WTC11 (cell line): Measurements from ENCODE around the gene L1CAM. TPM values are rescaled to one million over a fixed set of nuclear protein-coding genes. Genes with fewer than 3 reads are reported as not detected.

Source experiments
- ATAC-seq: fragments of 200-7000 bp; cut with Tn5 transposase; 2 replicates; pipeline ENCODE4 v1.10.0; 2021; ENCODE audit warnings: mild to moderate bottlenecking, moderate library complexity
- CTCF ChIA-PET: fragments of 300-600 bp; sonication (Branson Sonifier 250); formaldehyde crosslinking; loops from one replicate; lab custom pipeline; 2021; ENCODE audit warnings: antibody characterized with exemption; lab: Charles Lee
- POLR2A ChIA-PET: fragments of 350-600 bp; sonication (Branson Sonifier 250); formaldehyde crosslinking; loops from one replicate; lab custom pipeline; 2021; ENCODE audit warnings: antibody characterized with exemption; lab: Charles Lee
- DNase-seq: peaks from one replicate; pipeline ENCODE4 v3.0.0; 2021; ENCODE audit warnings: low spot score
- H3K27ac Mint-ChIP-seq: 2 replicates; pipeline ENCODE4 v1.8.0; 2021; ENCODE audit warnings: mixed read lengths
- H3K27me3 Mint-ChIP-seq: 2 replicates; pipeline ENCODE4 v1.8.0; 2021; ENCODE audit warnings: low read depth, mild to moderate bottlenecking, moderate library complexity, mixed read lengths
- H3K36me3 Mint-ChIP-seq: 2 replicates; pipeline ENCODE4 v1.8.0; 2021; ENCODE audit warnings: mixed read lengths
- H3K4me1 Mint-ChIP-seq: 2 replicates; pipeline ENCODE4 v1.8.0; 2022; ENCODE audit warnings: mixed read lengths
- H3K4me3 Mint-ChIP-seq: 2 replicates; pipeline ENCODE4 v1.8.0; 2021; ENCODE audit warnings: mild to moderate bottlenecking, moderate library complexity, mixed read lengths
- H3K9me3 Mint-ChIP-seq: 2 replicates; pipeline ENCODE4 v1.8.0; 2021; ENCODE audit warnings: mixed read lengths
- ATF3 ChIP-seq: sonication (generic); formaldehyde crosslinking; conservative IDR thresholded peaks from 2 replicates; pipeline ENCODE4 v1.8.1; 2022; ENCODE audit warnings: mild to moderate bottlenecking, missing genetic modification reagents
- FOXP1 ChIP-seq: sonication (generic); formaldehyde crosslinking; IDR thresholded peaks from 2 replicates; pipeline ENCODE4 v1.8.0; 2022; ENCODE audit warnings: missing genetic modification reagents, mild to moderate bottlenecking, moderate library complexity, borderline replicate concordance
- GTF2I ChIP-seq: fragments of 250-450 bp; sonication (Bioruptor Pico); conservative IDR thresholded peaks from 2 replicates; pipeline ENCODE4 v1.4.0; 2021; ENCODE audit warnings: mild to moderate bottlenecking
- NFYB ChIP-seq: sonication (generic); formaldehyde crosslinking; conservative IDR thresholded peaks from 2 replicates; pipeline ENCODE4 v1.8.0; 2022; ENCODE audit warnings: low read depth, missing genetic modification reagents
- PRDM15 ChIP-seq: sonication (generic); formaldehyde crosslinking; IDR thresholded peaks from 2 replicates; pipeline ENCODE4 v1.8.0; 2022; ENCODE audit warnings: missing genetic modification reagents
- RORB ChIP-seq: fragments of 250-450 bp; sonication (Bioruptor Pico); IDR thresholded peaks from 2 replicates; pipeline ENCODE4 v1.9.0; 2021; ENCODE audit warnings: mild to moderate bottlenecking
- SMAD4 ChIP-seq: sonication (generic); formaldehyde crosslinking; IDR thresholded peaks from 2 replicates; pipeline ENCODE4 v1.8.0; 2022; ENCODE audit warnings: mild to moderate bottlenecking, missing genetic modification reagents
- TCF7 ChIP-seq: sonication (generic); formaldehyde crosslinking; IDR thresholded peaks from 2 replicates; pipeline ENCODE4 v1.8.0; 2022; ENCODE audit warnings: mild to moderate bottlenecking, low read depth, missing genetic modification reagents, moderate library complexity
- TEAD1 ChIP-seq: sonication (generic); formaldehyde crosslinking; IDR thresholded peaks from 2 replicates; pipeline ENCODE4 v1.8.0; 2022; ENCODE audit warnings: mild to moderate bottlenecking, missing genetic modification reagents
- TEAD4 ChIP-seq: sonication (generic); formaldehyde crosslinking; IDR thresholded peaks from 2 replicates; pipeline ENCODE4 v1.8.0; 2022; ENCODE audit warnings: mild to moderate bottlenecking, missing genetic modification reagents
- TP53 ChIP-seq: sonication (generic); formaldehyde crosslinking; IDR thresholded peaks from 2 replicates; pipeline ENCODE4 v1.8.1; 2023; ENCODE audit warnings: mild to moderate bottlenecking, missing genetic modification reagents
- ZNF263 ChIP-seq: sonication (generic); formaldehyde crosslinking; IDR thresholded peaks from 2 replicates; pipeline ENCODE4 v1.8.1; 2022; ENCODE audit warnings: low read depth, mild to moderate bottlenecking, moderate library complexity, missing genetic modification reagents
- ZNF671 ChIP-seq: fragments of 250-450 bp; sonication (Bioruptor Pico); IDR thresholded peaks from 2 replicates; pipeline ENCODE4 v1.8.0; 2021; ENCODE audit warnings: mild to moderate bottlenecking
- ZSCAN18 ChIP-seq: fragments of 250-450 bp; sonication (Bioruptor Pico); IDR thresholded peaks from 2 replicates; pipeline ENCODE4 v2.1.2; 2022; ENCODE audit warnings: mild to moderate bottlenecking, moderate library complexity
- total RNA-seq: library from RNA; stranded (reverse); gene quantifications from 3 replicates; pipeline ENCODE4 v1.2.3, GENCODE V29; 2021
- TF ChIP-seq, protein P1 (sequence below): fragments of 200-600 bp; IDR thresholded peaks from 2 replicates; pipeline ENCODE4 v1.8.0; 2022; ENCODE audit warnings: antibody characterized with exemption
- TF ChIP-seq, protein P2 (sequence below): sonication (generic); formaldehyde crosslinking; IDR thresholded peaks from 2 replicates; pipeline ENCODE4 v1.8.0; 2022; ENCODE audit warnings: mild to moderate bottlenecking, missing genetic modification reagents
- TF ChIP-seq, protein P3 (sequence below): sonication (generic); formaldehyde crosslinking; IDR thresholded peaks from 2 replicates; pipeline ENCODE4 v1.8.1; 2023; ENCODE audit warnings: mild to moderate bottlenecking, missing genetic modification reagents, borderline replicate concordance

The L1CAM gene
- total RNA-seq, 1 experiment from 2014 or later = 40.2 TPM

GRCh38 chrX:153886915-153887314, 942 bp upstream of the L1CAM start (continued):
- no peak for TF ChIP-seq TEAD4 (CRISPR knock-in tag)
- TF ChIP-seq ZSCAN18 = no peak
- TF ChIP-seq FOXP1 (CRISPR knock-in tag) = no peak
- TF ChIP-seq, protein P1, sequence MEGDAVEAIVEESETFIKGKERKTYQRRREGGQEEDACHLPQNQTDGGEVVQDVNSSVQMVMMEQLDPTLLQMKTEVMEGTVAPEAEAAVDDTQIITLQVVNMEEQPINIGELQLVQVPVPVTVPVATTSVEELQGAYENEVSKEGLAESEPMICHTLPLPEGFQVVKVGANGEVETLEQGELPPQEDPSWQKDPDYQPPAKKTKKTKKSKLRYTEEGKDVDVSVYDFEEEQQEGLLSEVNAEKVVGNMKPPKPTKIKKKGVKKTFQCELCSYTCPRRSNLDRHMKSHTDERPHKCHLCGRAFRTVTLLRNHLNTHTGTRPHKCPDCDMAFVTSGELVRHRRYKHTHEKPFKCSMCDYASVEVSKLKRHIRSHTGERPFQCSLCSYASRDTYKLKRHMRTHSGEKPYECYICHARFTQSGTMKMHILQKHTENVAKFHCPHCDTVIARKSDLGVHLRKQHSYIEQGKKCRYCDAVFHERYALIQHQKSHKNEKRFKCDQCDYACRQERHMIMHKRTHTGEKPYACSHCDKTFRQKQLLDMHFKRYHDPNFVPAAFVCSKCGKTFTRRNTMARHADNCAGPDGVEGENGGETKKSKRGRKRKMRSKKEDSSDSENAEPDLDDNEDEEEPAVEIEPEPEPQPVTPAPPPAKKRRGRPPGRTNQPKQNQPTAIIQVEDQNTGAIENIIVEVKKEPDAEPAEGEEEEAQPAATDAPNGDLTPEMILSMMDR = no peak
- no peak for TF ChIP-seq RORB (CRISPR knock-in tag)
- no peak for TF ChIP-seq ZNF671 (CRISPR knock-in tag)

- DNase-seq (no peak), ATAC-seq (no peak)
- Mint-ChIP-seq H3K4me3 (peak overlapping the region; percentile 65), H3K27ac (no peak overlapping the region), H3K9me3 (no peaks in the 10 kb centered on the region), H3K27me3 (peaks cover 10% of the 10 kb centered on the region), H3K36me3 (no peaks in the 10 kb centered on the region), H3K4me1 (peaks cover 29% of the 10 kb centered on the region)
- TF ChIP-seq PRDM15 (CRISPR knock-in tag) (peak; percentile 85), TEAD1 (CRISPR knock-in tag) (no peak)
- ChIA-PET CTCF (interaction anchor here (1.0 to 2.9 kb wide), 9 partner anchors 12 to 119 kb away, joined by 3 to 15 read pairs (median 4); partner anchors contain the start of genes ARHGAP4 and RENBP), POLR2A (no interaction called here)
Observed at GRCh38 chrX:153885208-153885787, 675 bp downstream of the L1CAM start.

- H3K36me3 Mint-ChIP-seq = no peaks in the 10 kb centered on the region
- H3K4me3 Mint-ChIP-seq = peak overlapping the region; percentile 65
- H3K9me3 Mint-ChIP-seq = no peaks in the 10 kb centered on the region
- peak; percentile 22; the same call in 1 of the 2 replicates for ATAC-seq
- ChIA-PET POLR2A (no interaction called here), CTCF (interaction anchor here (1.0 to 2.4 kb wide), 8 partner anchors 11 to 119 kb away, joined by 3 to 12 read pairs (median 4); partner anchors contain the start of genes ARHGAP4 and RENBP)
- no peak overlapping the region for H3K27ac Mint-ChIP-seq
- peaks cover 10% of the 10 kb centered on the region for H3K27me3 Mint-ChIP-seq
- TF ChIP-seq, protein P2, sequence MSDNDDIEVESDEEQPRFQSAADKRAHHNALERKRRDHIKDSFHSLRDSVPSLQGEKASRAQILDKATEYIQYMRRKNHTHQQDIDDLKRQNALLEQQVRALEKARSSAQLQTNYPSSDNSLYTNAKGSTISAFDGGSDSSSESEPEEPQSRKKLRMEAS (CRISPR knock-in tag) = 0 out of 2 replicates have a peak, but pooled peaks have one; percentile 5
- no peak for TF ChIP-seq NFYB (CRISPR knock-in tag)
- no peak for DNase-seq
- H3K4me1 Mint-ChIP-seq = peaks cover 35% of the 10 kb centered on the region
Observed at GRCh38 chrX:153884590-153884989, 1.4 kb downstream of the L1CAM start.

DNA sequence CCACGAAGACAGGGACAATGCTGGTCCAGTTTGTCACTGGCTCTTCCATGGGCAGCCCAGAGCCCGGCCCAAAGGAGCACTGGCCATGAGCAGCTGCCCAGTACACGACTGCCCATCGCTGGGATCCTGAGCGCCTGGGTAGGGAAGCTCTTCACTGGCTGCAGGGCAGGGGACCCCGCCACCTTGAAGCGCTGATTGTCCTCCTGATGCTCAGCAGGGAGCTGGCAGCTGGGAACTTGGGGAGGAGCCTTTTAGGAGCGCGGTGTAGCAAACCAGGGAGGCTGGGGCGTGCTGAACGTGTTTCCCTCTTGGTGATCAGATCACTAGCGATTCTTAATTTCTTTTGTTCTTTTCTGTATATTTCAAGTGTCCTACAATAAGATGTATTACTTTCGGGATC, 1.8 kb downstream of the L1CAM start:
- H3K36me3 Mint-ChIP-seq = no peaks in the 10 kb centered on the region
- no peak for DNase-seq
- CTCF ChIA-PET = interaction anchor here (1.2 to 2.3 kb wide), 6 partner anchors 10 to 118 kb away, joined by 3 to 12 read pairs (median 4); partner anchors contain the start of genes ARHGAP4 and RENBP
- no peaks in the 10 kb centered on the region for H3K9me3 Mint-ChIP-seq
- peaks cover 39% of the 10 kb centered on the region for H3K4me1 Mint-ChIP-seq
- peak overlapping the region; percentile 65 for H3K4me3 Mint-ChIP-seq
- H3K27me3 Mint-ChIP-seq = peaks cover 10% of the 10 kb centered on the region
- no peak overlapping the region for H3K27ac Mint-ChIP-seq
- POLR2A ChIA-PET = no interaction called here
- no peak for ATAC-seq
- TF ChIP-seq GTF2I (CRISPR knock-in tag) (no peak), TP53 (CRISPR knock-in tag) (no peak), ATF3 (CRISPR knock-in tag) (no peak), TCF7 (CRISPR knock-in tag) (no peak), SMAD4 (no peak), ZNF263 (CRISPR knock-in tag) (no peak)
- TF ChIP-seq, protein P3, sequence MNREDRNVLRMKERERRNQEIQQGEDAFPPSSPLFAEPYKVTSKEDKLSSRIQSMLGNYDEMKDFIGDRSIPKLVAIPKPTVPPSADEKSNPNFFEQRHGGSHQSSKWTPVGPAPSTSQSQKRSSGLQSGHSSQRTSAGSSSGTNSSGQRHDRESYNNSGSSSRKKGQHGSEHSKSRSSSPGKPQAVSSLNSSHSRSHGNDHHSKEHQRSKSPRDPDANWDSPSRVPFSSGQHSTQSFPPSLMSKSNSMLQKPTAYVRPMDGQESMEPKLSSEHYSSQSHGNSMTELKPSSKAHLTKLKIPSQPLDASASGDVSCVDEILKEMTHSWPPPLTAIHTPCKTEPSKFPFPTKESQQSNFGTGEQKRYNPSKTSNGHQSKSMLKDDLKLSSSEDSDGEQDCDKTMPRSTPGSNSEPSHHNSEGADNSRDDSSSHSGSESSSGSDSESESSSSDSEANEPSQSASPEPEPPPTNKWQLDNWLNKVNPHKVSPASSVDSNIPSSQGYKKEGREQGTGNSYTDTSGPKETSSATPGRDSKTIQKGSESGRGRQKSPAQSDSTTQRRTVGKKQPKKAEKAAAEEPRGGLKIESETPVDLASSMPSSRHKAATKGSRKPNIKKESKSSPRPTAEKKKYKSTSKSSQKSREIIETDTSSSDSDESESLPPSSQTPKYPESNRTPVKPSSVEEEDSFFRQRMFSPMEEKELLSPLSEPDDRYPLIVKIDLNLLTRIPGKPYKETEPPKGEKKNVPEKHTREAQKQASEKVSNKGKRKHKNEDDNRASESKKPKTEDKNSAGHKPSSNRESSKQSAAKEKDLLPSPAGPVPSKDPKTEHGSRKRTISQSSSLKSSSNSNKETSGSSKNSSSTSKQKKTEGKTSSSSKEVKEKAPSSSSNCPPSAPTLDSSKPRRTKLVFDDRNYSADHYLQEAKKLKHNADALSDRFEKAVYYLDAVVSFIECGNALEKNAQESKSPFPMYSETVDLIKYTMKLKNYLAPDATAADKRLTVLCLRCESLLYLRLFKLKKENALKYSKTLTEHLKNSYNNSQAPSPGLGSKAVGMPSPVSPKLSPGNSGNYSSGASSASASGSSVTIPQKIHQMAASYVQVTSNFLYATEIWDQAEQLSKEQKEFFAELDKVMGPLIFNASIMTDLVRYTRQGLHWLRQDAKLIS (CRISPR knock-in tag) = no peak
